Measurements from ENCODE around the gene SGSM2. TPM values are rescaled to one million over a fixed set of nuclear protein-coding genes. Genes with fewer than 3 reads are reported as not detected.
A peak's percentile ranks its signal among the peaks of the same experiment; 100 is the strongest.

SGSM2 gene
- total and polyA plus RNA-seq, 2 of the 13 experiments (the other 11 are each of a cell fraction or from before 2014, with no cell fraction given) = 30.4 to 51.3 TPM

- TF ChIP-seq ARHGAP35 (CRISPR knock-in tag; IDR thresholded peaks at IDR 0.05; ENCODE audit: borderline replicate concordance) (no peak), FOXA3 (CRISPR knock-in tag; IDR thresholded peaks at IDR 0.05) (peak; percentile 77), HNRNPUL1 (IDR thresholded peaks at IDR 0.05; ENCODE audit: low read depth, low read length) (no peak), FOXO1 (CRISPR knock-in tag; IDR thresholded peaks at IDR 0.05) (0 out of 2 replicates have a peak, but pooled peaks have one; percentile 28), HDAC2 (CRISPR knock-in tag; IDR thresholded peaks at IDR 0.05) (peak; percentile 66; the same call in 1 of the 2 replicates), NONO (IDR thresholded peaks at IDR 0.05) (no peak), NONO (CRISPR knock-in tag; conservative IDR thresholded peaks at IDR 0.05) (no peak), FOXC1 (CRISPR knock-in tag; IDR thresholded peaks at IDR 0.05; ENCODE audit: borderline replicate concordance) (peak; percentile 24; the same call in 1 of the 2 replicates), NR1H2 (CRISPR knock-in tag; IDR thresholded peaks at IDR 0.05; ENCODE audit: borderline replicate concordance, low read depth) (no peak), KDM1A (CRISPR knock-in tag; IDR thresholded peaks at IDR 0.05) (0 out of 2 replicates have a peak, but pooled peaks have one; percentile 41), SNRNP70 (IDR thresholded peaks at IDR 0.05; ENCODE audit: low read depth, low read length) (no peak), ZNF333 (CRISPR knock-in tag; IDR thresholded peaks at IDR 0.05; ENCODE audit: borderline replicate concordance) (no peak), KDM6A (CRISPR knock-in tag; IDR thresholded peaks at IDR 0.05; ENCODE audit: low read depth) (no peak), DNMT3B (CRISPR knock-in tag; conservative IDR thresholded peaks at IDR 0.05) (no peak), MED13 (CRISPR knock-in tag; IDR thresholded peaks at IDR 0.05) (no peak), ZNF263 (CRISPR knock-in tag; IDR thresholded peaks at IDR 0.05) (no peak), SRY (CRISPR knock-in tag; IDR thresholded peaks at IDR 0.05) (no peak), FOXM1 (CRISPR knock-in tag; IDR thresholded peaks at IDR 0.05) (no peak), JUND (CRISPR knock-in tag; IDR thresholded peaks at IDR 0.05) (no peak), ZNF121 (CRISPR knock-in tag; IDR thresholded peaks at IDR 0.05) (0 out of 2 replicates have a peak, but pooled peaks have one; percentile 10), ZC3H13 (CRISPR knock-in tag; IDR thresholded peaks at IDR 0.05) (no peak), GTF2F1 (IDR thresholded peaks at IDR 0.05; ENCODE audit: low read length) (no peak), NPAS2 (CRISPR knock-in tag; IDR thresholded peaks at IDR 0.05; ENCODE audit: borderline replicate concordance) (no peak), ZNF180 (CRISPR knock-in tag; IDR thresholded peaks at IDR 0.05; ENCODE audit: borderline replicate concordance, low read depth) (no peak), SOX5 (CRISPR knock-in tag; IDR thresholded peaks at IDR 0.05; ENCODE audit: borderline replicate concordance) (no peak), ZSCAN9 (CRISPR knock-in tag; IDR thresholded peaks at IDR 0.05; ENCODE audit: borderline replicate concordance) (no peak), ZNF720 (CRISPR knock-in tag; IDR thresholded peaks at IDR 0.05) (no peak), CEBPG (CRISPR knock-in tag; IDR thresholded peaks at IDR 0.05) (peak; percentile 79), BCL3 (CRISPR knock-in tag; IDR thresholded peaks at IDR 0.05) (no peak)
- TF ChIP-seq, protein P1, sequence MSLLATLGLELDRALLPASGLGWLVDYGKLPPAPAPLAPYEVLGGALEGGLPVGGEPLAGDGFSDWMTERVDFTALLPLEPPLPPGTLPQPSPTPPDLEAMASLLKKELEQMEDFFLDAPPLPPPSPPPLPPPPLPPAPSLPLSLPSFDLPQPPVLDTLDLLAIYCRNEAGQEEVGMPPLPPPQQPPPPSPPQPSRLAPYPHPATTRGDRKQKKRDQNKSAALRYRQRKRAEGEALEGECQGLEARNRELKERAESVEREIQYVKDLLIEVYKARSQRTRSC (CRISPR knock-in tag; IDR thresholded peaks at IDR 0.05; ENCODE audit: low read depth) = no peak
- TF ChIP-seq, protein P2, sequence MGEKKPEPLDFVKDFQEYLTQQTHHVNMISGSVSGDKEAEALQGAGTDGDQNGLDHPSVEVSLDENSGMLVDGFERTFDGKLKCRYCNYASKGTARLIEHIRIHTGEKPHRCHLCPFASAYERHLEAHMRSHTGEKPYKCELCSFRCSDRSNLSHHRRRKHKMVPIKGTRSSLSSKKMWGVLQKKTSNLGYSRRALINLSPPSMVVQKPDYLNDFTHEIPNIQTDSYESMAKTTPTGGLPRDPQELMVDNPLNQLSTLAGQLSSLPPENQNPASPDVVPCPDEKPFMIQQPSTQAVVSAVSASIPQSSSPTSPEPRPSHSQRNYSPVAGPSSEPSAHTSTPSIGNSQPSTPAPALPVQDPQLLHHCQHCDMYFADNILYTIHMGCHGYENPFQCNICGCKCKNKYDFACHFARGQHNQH (CRISPR knock-in tag; IDR thresholded peaks at IDR 0.05) = peak; percentile 39; the same call in 1 of the 2 replicates
These were observed 10.7 kb downstream of the SGSM2 start (continued) for GRCh38 chr17:2347805-2348685.

Data from HepG2 (cell line).